Renal cortex interstitium (tissue), 15 donors: ENCODE results near the gene YIPF7. TPM values are rescaled to one million over a fixed set of nuclear protein-coding genes. Genes with fewer than 3 reads are reported as not detected.
A peak's percentile ranks its signal among the peaks of the same experiment; 100 is the strongest.

ENCODE experiments used
- DNase-seq, 11 donors: peaks; one replicate each; pipeline ENCODE4 v3.0.0-alpha.2; 2013; ENCODE audit warnings: low read depth in 9 of 11, low spot score in 4 of 11; ENCODE audit errors: extremely low read depth in 1 of 11
- long read RNA-seq, 16 experiments: transcript quantifications; one replicate each; lab custom pipeline, GENCODE V29; 2026
- polyA plus RNA-seq, 3 donors: library from polyadenylated mRNA; unstranded; fragments of 120-200 nt; gene quantifications; one replicate each; pipeline ENCODE4 v1.2.1, GENCODE V29; 2013; ENCODE audit not compliant: insufficient read length in 3 of 3

The YIPF7 gene
- polyA plus RNA-seq = under 1 TPM; 0.22 to 0.53 (median 0.50) TPM
- long read RNA-seq, donor 1 = 0 reads
- long read RNA-seq, donor 2 = 0 reads
- long read RNA-seq, donor 3 = 0 reads
- long read RNA-seq, donor 4 = 0 reads
- long read RNA-seq, donor 5 = 0 reads
- long read RNA-seq, donor 6 = 0 reads
- long read RNA-seq, donor 7 = 0 reads
- long read RNA-seq, donor 8 = 0 reads
- long read RNA-seq, donor 9 = 0 reads
- long read RNA-seq, donor 10 = 0 reads
- long read RNA-seq, donor 11 = 0 reads
- long read RNA-seq, donor 12 = 0 reads
- long read RNA-seq, donor 13 = 0 reads
- long read RNA-seq, donor 14 = 0 reads
- long read RNA-seq, donor 15 = 0 reads
- long read RNA-seq, donor 16, partial matches to known transcripts = 26 of 26 reads
- long read RNA-seq, donor 16, other reads (novel, unspliced or antisense) = 0 of 26 reads

DNA sequence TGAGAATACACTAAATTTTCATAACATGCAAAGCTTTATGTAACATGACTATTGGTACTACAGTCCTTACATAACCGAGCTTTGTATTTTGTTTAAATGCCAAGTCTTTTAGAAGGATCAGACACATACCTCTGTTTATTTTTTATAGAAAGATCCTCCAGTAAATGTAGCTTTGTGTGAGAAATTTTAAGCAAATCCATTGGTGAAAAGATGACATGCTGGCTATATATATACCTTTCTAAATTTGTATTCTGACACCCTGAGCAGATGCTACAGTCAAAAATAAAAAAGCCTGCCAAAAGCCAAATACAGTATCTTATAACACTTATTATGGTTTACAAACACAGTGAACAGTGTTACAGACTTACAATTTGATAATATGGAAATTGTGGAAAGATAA is at the start of gene YIPF7:
TSS of gene YIPF7 (minus strand) at position 201 of the 400 bp plus-strand sequence. CDS start 1,525 bp downstream, outside the sequence.
- no peak for DNase-seq

DNA sequence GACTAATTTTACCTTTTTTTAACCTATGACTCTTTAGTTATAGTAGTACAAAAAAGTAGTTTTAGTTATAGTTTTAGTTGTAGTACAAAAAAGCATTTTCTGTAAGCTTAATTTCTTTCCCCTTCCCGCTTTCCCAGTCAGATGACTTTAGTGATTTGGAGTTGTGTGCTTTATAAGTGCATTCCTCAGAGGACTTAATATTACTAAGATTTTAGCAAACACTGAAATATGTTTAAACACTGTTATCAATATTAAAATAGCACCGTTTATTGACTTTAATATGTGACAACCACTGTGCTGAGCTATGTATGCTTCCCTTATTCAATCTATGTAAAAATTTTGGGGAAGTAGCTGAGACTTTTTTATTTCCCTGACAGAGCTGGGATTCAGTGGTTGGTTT is 49.6 kb upstream of the YIPF7 start:
- no peak for DNase-seq

DNA sequence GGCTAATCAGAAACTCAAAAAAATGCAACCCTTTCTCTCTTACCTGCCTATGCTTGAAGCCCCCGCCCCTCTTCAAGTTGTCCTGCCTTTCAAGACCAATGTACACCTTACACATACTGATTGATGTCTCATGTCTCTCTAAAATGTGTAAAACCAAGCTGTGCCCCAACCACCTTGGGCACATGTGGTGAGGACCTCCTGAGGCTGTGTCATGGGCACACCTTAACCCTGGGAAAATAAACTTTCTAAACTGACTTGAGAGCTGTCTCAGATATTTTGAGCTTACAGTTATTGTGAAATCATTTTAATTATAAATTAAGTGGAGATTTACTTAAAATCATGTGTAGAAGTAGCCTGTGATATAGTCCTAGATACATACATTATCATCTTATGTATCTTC is 49.0 kb upstream of the YIPF7 start:
- no peak for DNase-seq

DNA sequence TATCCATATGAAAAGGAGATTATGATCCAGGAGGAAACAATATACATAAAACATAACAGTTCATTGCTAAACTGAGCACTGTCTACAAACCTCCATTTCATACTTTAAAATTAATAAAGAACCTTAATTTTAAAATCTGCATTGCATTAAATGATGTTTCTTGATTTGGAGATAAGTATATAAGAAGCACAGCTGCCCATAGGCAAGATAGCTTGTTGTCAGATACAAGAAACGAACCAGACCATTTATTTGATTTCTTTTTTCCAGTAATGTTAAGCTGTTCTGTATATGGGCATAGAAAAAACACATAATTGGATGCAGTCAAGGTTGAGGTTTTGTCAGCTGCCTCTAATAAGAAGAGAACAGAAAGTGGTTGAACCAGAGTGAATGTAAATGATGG is 33.2 kb upstream of the YIPF7 start:
- DNase-seq = no peak

DNA sequence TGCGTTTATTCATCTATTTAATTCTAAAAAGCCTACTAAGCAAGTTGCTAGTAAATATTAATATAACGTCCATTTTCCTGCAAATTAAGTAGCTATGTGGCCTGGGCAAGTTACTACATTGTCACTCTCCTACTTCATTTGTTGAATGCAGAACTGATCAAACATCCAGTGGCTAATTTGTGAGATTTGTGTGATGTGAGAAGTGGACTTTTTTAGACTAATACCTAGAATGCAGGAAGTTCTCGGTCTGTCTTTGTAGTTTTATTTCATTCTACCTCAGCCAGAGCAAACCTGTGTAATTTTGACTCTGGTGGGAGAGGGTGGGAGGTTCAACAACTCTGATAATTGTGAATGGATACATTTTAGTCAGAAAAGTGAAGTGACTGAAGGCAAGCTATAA is 27.6 kb upstream of the YIPF7 start:
- peak in 1 of 11 donors; percentile 3 for DNase-seq

DNA sequence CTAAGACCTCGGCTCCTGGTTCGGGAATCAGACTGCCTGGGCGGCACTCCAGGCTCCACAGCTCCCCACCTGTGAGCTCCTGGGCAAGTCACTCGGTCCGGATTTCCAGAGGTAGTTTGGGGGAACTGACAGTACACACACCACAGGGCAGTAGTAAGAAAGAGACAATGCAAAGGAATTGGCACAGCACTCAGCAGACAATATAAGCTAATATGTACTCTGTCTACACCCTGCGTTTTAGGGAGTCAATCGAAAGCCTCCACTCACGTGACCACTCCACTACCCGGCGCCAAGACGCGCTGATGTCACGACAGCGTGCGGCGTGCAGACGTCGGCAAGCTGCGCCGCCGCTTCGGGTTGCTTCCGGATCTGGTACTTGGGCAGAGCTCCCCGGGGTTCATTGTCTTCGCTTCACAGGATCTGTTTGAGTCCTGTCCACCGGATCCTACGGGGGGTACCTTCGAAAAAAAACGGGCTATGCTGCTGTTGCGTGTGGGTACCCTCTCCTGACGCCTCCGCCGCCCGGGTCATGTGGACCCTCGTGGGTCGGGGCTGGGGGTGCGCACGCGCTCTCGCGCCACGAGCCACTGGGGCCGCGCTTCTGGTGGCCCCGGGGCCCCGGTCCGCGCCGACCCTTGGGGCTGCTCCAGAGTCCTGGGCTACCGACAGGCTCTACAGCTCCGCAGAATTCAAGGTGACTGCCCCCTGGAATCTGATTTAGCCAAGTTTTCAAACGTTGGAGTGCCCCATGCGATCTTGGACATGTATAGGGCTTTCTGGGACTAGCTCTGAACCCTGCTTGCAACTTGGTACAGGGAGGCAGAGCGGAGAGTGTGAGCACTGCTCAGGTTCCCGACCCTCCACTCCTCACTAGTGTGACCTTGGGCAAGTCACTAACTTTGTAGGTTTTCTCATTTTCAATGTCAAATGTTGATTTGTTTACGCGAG is 26.9 kb upstream of the YIPF7 start, which contains the start of gene GUF1:
TSS of gene GUF1 (plus strand) at position 327 of the 948 bp plus-strand sequence. CDS start at position 530, 203 bp downstream.
- peak; percentile 74 to 89 (median 87) for DNase-seq

DNA sequence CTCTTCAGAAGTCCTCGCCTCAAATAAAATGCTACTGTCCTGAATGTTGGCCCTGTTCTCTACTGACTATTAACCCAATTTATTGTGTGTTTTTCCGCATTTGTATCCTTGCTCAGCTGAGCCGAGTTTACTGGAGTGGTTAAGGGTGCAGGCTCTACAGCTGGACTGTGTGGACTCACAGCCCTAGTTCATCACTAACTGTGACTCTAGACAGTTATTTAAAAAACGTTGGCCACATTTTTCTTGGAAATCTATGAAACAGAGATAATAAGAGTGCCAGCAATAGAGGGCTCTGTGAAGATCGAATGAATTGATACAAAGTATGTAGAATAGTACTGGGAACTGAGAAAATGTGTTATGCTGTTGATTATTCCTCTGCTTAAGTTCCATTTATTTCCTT is 23.9 kb upstream of the YIPF7 start:
- no peak for DNase-seq

DNA sequence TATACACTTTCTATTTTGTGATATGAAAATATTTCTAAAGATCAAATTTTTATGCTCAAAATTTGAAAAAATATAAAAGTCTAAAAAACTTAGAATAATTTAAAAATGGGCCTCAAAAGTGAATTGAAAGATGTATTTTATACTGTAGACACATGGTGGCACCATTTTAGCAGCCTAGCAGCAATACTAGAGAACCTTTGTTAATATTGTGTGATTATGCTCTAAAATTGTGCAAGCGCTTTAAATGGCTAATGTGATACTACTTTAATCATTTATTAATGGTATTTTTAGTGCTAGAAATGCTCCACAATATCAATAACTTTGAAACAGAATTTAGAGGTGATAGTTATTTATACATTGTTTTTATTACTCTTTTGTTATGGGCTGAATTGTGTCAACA is 23.0 kb upstream of the YIPF7 start:
- no peak for DNase-seq

DNA sequence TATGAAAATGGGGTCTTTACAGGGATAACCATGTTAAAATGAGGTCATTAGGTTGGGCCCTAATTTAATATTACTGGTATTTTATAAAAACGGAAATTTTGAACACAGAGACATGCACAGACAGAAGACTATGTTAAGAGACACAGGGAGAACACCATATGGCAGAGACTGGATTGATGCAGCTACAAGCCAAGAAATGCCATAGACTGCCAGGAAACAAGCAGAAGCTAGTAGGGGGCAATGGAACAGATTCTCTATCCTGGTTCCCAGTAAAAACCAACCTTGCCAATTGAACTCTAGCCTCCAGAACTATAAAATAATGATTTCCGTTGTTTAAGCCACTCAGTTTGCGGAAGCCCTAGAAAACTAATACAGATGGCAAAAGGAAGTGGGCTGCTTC is 20.2 kb upstream of the YIPF7 start:
- no peak for DNase-seq

DNA sequence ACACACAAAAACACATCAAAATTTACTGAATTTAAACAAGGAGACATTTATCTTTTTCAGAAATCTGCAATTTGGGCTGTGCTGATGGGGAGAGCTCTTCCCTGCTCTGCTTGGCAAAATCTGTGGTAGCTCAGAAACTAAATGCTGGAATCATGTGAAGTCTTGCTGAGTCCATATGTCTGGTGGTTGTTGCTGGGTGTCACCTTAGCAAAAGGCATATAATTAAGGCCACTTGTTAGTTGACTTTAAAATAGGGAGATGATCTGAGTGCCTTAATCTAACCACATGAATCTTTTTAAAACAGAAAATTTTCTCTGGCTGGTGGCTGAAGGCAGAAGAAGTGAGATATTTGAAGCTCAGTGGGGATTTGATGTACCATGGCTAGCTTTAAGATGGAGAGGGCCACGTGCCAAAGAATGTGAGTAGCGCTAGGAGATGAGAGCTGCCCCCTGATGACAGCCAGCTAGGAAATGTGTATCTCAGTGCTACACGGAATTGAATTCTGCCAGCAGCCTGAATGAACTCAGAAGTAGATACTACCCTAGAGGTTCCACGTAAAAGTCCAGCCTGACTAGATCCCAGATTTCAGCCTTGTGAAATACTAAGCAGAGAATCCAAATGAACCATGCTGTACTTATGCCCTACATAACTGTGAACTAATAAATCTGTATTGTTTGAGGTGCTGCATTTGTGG is 19.2 kb upstream of the YIPF7 start:
- no peak for DNase-seq

DNA sequence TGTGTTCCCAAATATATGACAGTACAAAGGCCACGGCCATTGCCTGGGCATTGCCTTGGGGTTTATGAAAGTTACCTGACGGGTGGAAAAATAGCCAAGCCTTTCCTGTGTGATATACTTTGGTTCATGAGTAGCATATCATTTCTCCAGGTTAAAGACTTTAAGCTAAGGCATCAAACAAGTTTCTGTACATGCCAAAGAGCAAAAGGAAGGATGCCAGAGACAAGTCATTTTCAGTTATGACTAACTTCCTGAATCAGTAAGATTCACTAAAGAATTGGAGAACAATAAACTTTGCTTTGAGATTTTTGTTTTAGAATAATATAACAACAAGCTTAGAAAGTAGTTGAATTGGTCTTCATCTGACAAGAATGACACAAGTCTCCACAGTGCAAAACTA is 17.1 kb upstream of the YIPF7 start:
- DNase-seq = no peak

DNA sequence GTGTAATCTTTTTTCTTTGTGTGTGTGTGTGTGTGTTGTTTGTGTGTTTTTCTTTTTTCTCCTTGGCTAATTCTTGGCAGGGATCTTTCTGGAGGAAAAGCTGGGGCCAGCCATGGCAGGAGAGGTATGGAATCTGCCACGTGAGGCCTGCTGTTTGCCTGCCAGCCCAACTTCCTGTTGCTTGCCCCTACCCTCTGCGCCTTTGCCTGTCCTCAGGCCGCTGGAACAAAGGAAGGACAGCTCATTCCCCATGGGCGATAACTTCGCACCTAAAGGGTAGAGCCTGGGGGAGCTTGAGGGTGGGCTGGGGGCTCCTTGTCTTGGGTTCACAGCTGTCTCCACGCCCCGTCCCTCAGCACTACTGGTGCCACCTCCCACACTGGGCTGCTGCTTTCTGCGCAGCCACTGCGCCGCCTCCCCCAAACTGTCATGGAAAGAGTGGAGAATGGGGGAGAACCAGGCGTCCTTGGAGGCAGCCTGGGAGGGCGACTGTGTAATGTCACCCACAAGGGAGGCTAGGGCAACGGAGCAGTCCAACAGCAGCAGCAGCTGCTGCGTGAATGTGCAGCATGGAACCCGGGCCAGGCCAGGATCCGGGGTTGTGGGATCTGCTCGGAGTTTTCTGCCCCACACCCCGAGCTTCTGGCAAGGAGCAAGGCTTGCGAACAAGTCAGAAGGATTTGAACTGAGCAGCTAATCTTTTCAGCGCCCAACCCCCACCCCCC is 12.3 kb upstream of the YIPF7 start:
- no peak for DNase-seq

DNA sequence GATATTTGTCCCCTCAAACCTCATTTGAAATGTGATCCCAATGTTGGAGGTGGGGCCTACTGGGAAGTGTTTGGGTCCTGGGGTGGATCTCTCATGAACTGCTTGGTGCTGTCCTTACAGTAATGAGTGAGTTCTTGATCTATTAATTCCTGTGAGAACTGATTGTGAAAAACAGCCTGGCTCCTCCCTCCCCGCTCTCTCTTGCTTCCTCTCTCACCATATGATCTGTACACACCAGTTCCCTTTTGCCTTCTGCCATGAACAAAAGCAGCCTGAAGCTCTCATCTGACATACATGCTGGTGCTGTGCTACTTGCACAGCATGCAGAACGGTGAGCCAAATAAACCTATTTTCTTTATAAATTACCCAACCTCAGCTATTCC is 11.2 kb upstream of the YIPF7 start:
- no peak for DNase-seq

DNA sequence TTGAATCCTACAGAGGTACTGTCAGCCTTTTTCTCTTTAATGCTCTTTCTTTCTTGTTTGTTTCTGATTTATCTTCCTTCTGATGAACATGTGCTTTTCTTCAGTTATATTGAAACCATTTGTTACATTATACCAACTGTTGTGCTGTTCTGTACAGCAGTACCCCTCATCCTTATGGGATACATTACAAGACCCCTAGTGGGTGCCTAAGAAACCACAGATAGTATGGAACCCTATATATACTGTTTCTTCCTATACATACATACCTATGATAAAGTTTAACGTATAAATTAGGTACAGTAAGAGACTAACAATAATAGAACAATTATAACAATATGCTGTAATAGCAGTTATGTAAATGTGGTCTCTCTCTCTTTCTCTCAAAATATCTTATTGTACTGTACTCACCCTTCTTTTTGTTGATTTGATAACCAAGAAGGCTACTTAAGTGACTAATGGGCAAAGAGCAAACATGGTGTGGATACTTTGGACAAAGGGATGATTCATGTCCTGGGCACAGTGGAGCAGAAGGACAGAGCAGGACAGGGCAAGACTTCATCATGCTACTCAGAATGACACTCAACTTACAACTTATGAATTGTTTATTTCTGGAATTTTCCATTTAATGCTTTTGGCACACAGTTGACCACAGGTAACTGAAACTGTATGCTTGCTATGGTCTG is 10.7 kb upstream of the YIPF7 start:
- no peak for DNase-seq

DNA sequence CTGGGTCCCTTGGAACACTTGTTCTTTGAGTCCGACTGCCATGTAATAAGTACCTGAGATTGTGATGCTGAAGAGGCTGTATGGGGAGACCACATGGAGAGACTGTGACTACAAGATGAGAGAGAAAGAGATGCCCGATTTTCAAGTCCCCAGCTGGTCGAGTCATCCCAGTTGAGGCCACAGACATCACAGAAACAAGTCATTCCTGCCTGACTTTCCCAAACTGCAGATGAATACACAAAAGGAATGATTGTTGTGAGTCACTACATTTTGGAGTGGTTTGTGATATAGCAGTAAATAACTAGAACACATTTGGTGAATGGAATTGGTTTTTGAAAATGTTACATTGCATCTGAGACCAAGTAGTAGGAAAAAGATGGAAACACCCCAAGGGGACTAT is 9.0 kb upstream of the YIPF7 start:
- no peak for DNase-seq

DNA sequence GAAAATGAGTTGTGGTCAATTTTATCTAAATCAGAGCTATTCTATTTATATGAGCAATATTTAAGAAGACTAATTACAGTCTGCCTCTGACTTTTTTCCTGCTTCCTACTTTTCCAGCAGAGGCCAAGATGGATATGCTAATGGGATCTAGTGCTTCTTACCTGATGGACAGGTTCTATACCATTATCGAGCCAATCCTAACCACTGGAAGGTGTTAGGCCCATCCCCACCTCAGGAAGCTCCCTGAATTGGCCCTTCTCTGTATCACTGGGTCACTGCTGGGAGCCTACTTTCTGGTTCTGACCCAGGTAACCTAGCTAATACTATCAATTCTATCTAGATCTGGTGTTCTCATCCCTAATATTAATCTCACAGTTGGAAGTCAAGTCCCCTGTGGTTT is 577 bp upstream of the YIPF7 start:
- DNase-seq = no peak

DNA sequence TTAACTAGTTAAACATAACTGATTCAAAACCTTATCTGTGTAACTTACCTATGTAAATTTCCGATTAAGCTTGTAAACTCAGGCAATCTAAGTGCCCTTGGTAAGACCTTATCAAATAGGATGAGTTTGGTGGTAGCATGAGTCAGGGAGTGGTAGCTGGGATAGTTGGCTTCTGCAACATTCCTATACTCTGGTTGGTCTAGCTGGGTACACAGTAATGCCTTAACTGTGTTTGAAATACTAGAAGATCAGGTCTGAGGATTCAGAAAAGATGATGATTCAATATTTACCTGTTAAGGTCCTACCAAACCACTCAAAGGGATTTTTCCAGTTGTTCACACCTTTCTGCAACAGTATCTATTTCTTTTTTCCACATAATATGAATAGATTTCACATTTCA is 5.3 kb downstream of the YIPF7 start:
- no peak for DNase-seq

DNA sequence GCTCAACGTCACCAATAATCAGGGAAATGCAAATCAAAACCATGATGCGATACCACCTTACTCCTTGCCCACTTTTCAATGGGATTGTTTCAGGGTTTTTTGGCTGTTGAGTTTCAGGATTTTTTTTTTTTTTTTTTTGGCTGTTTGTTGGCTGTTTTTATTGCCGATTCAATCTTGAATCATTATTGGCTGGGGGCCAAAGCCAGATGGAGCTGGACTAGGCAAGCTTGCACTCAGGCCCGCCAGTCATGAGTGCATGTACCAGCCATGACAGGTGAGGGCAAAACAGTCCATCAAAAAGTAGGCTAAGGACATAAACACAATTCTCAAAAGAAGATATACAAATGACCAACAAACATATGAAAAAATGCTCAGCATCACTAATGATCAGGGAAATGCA is 13.3 kb downstream of the YIPF7 start:
- no peak for DNase-seq
